Chondrocyte (in vitro differentiated cells): ENCODE data around the gene ESYT2. TPM values are rescaled to one million over a fixed set of nuclear protein-coding genes. Genes with fewer than 3 reads are reported as not detected.
"Not testable (repeated sequence)": the region's sequence is repeated elsewhere in the genome, so short reads cannot be mapped to it uniquely, and the experiment has no call there.

Experiments used
- DNase-seq: peaks from one replicate; pipeline ENCODE4 v3.0.0; 2021; ENCODE audit warnings: mixed read lengths, low spot score
- H3K27ac Mint-ChIP-seq: one replicate; pipeline ENCODE4 v1.8.0; 2021; ENCODE audit warnings: mild to moderate bottlenecking, moderate library complexity, mixed read lengths; ENCODE audit not compliant: unreplicated experiment
- H3K27me3 Mint-ChIP-seq: 2 replicates; pipeline ENCODE4 v1.8.0; 2021; ENCODE audit warnings: low read depth, mixed read lengths
- H3K36me3 Mint-ChIP-seq: 2 replicates; pipeline ENCODE4 v1.8.0; 2021; ENCODE audit warnings: low read depth, mixed read lengths
- H3K4me1 Mint-ChIP-seq: 2 replicates; pipeline ENCODE4 v1.8.0; 2021; ENCODE audit warnings: low read depth, mild to moderate bottlenecking, mixed read lengths
- H3K4me3 Mint-ChIP-seq: one replicate; pipeline ENCODE4 v1.8.0; 2021; ENCODE audit warnings: mild to moderate bottlenecking, moderate library complexity, mixed read lengths; ENCODE audit not compliant: unreplicated experiment
- H3K9me3 Mint-ChIP-seq: 2 replicates; pipeline ENCODE4 v1.8.0; 2021; ENCODE audit warnings: low read depth, mixed read lengths
- CTCF ChIP-seq: fragments of 200-600 bp; sonication (generic); IDR thresholded peaks from 2 replicates; pipeline ENCODE4 v1.5.0; 2021; ENCODE audit warnings: antibody characterized with exemption, mild to moderate bottlenecking, moderate library complexity
- total RNA-seq: library from RNA; stranded (reverse); gene quantifications from 3 replicates; pipeline ENCODE4 v1.2.1, GENCODE V29; 2021

The ESYT2 gene
- total RNA-seq, 1 donor from 2014 or later: 108 TPM

DNA sequence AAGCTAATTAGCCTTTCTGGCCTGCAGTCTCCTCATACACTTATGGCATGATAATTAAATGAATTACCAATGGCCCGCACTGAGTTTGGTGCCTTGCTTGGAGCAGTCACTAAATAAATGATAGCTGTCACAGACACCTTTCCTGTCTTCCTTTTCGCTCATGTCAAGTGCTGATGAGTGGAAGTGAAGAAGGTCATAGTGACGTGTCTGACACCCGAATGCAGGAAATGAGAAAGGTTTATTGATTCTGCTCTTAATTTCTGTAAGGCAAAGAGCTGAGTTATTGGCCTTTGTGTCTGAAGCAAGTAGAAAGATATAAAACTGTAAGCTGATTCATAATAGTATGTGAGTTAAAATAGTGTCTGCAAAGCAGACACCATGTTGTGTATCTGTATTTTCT is 13.2 kb upstream of the ESYT2 start:
- Mint-ChIP-seq H3K4me3 (no peak overlapping the region), H3K36me3 (no peaks in the 10 kb centered on the region), H3K9me3 (peaks cover 2% of the 10 kb centered on the region), H3K4me1 (peaks cover 5% of the 10 kb centered on the region), H3K27me3 (no peaks in the 10 kb centered on the region), H3K27ac (no peak overlapping the region)
- no peak for TF ChIP-seq CTCF
- no peak for DNase-seq

DNA sequence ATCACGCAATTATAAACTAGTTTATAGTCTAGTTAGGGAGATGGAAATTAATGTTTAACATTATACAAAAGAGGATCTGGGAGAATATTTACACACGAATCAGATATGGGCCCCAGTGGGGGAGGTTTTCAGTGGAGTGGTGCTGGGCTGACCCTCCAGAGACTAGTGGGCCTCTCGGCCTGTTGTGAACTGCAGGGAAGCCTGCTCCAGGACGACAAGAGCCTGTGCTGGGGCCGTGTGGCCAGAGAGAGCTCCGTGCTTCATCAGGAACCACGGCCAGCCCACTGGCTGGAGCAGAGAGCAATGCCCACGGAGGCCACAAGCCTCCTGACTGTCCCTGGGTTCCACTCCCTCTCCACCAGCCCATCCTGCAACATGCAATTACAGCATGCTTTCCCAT is 11.3 kb upstream of the ESYT2 start:
- TF ChIP-seq CTCF: no peak

DNA sequence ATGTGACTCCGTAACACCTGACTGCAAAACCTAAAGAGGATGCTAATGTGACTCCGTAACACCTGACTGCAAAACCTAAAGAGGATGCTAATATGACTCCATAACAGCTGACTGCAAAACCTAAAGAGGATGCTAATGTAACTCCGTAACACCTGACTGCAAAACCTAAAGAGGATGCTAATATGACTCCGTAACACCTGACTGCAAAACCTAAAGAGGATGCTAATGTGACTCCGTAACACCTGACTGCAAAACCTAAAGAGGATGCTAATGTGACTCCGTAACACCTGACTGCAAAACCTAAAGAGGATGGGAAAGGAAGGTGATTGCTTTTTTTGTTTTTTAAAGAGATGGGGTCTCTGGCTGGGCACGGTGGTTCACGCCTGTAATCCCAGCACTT is 9.9 kb upstream of the ESYT2 start:
- not testable (repeated sequence) for H3K4me3 Mint-ChIP-seq, DNase-seq, H3K27ac Mint-ChIP-seq

More for the DNA sequence above, 11.3 kb upstream of the ESYT2 start:
- H3K27ac Mint-ChIP-seq: no peak overlapping the region
- H3K4me3 Mint-ChIP-seq: no peak overlapping the region
- DNase-seq: no peak
- H3K4me1 Mint-ChIP-seq: no peaks in the 10 kb centered on the region
- H3K27me3 Mint-ChIP-seq: no peaks in the 10 kb centered on the region
- H3K9me3 Mint-ChIP-seq: no peaks in the 10 kb centered on the region
- H3K36me3 Mint-ChIP-seq: no peaks in the 10 kb centered on the region

GRCh38 chr7:158837790-158838637 is 8.7 kb upstream of the ESYT2 start:
- TF ChIP-seq CTCF: no peak
- H3K4me1 Mint-ChIP-seq: no peaks in the 10 kb centered on the region

More for the DNA sequence above, 9.9 kb upstream of the ESYT2 start:
- H3K27me3 Mint-ChIP-seq, H3K36me3 Mint-ChIP-seq, H3K9me3 Mint-ChIP-seq, H3K4me1 Mint-ChIP-seq: not testable (repeated sequence)

DNA sequence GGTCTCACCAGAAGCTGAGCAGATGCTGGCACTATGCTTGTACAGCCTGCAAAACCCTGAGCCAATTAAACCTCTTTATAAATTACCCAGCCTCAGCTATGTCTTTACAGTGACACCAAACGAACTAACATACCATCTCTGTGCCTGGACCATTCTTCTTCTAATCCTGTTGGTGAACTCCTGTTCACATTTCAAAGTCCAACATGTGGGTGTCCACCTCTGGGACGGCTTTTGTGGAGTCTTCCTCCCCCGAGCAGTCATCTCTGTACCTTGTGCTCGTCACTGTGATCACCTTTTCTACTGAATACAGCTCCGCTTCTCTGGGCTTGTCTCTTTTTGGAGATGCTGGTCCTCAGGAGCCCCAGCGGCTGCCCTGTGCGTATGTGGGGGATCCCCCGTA is 7.4 kb upstream of the ESYT2 start:
- no peak for DNase-seq
- H3K27me3 Mint-ChIP-seq: no peaks in the 10 kb centered on the region
- H3K27ac Mint-ChIP-seq: no peak overlapping the region
- TF ChIP-seq CTCF: no peak
- no peaks in the 10 kb centered on the region for H3K9me3 Mint-ChIP-seq
- H3K4me3 Mint-ChIP-seq: no peak overlapping the region
- no peaks in the 10 kb centered on the region for H3K4me1 Mint-ChIP-seq
- H3K36me3 Mint-ChIP-seq: no peaks in the 10 kb centered on the region

More at GRCh38 chr7:158837790-158838637, 8.7 kb upstream of the ESYT2 start:
- Mint-ChIP-seq H3K27ac (no peak overlapping the region), H3K9me3 (no peaks in the 10 kb centered on the region), H3K36me3 (no peaks in the 10 kb centered on the region), H3K27me3 (no peaks in the 10 kb centered on the region), H3K4me3 (no peak overlapping the region)
- no peak for DNase-seq
